PC-9 (cell line): ENCODE results near the gene TBC1D16. TPM values are rescaled to one million over a fixed set of nuclear protein-coding genes. Genes with fewer than 3 reads are reported as not detected.

Experiments used
- BruUV-seq: library from RNA; stranded (reverse); fragments of 400-500 nt; replicated peaks from 2 replicates; lab custom pipeline; 2021; lab: Mats Ljungman, UMichigan
- CTCF ChIA-PET: fragments of 300-600 bp; sonication (Branson Sonifier 250); formaldehyde crosslinking; loops from one replicate; lab custom pipeline; 2022; ENCODE audit warnings: antibody characterized with exemption; lab: Charles Lee
- POLR2A ChIA-PET: fragments of 300-600 bp; sonication (Branson Sonifier 250); formaldehyde crosslinking; loops from one replicate; lab custom pipeline; 2022; ENCODE audit warnings: antibody characterized with exemption; ENCODE audit not compliant: unreplicated experiment; lab: Charles Lee
- DNase-seq, 2 experiments: peaks; one replicate each; pipeline versions ENCODE4 v3.0.0 to v3.0.0-alpha.2; 2015 to 2022; ENCODE audit warnings: mixed read lengths in 1 of 2
- H2AFZ ChIP-seq: fragments of 200-600 bp; sonication (generic); 2 replicates; pipeline ENCODE4 v1.8.1; 2017; ENCODE audit warnings: antibody characterized with exemption
- H3F3A ChIP-seq: fragments of 200-600 bp; sonication (generic); 2 replicates; pipeline ENCODE4 v1.8.1; 2017; ENCODE audit warnings: antibody characterized with exemption, mild to moderate bottlenecking, low read depth; ENCODE audit not compliant: insufficient read depth
- H3K27ac ChIP-seq: fragments of 200-600 bp; sonication (generic); 2 replicates; pipeline ENCODE4 v1.6.1; 2016; ENCODE audit warnings: mixed run types
- H3K27me3 ChIP-seq: fragments of 200-600 bp; sonication (generic); 2 replicates; pipeline ENCODE4 v1.6.1; 2016; ENCODE audit warnings: low read depth, mixed run types; ENCODE audit not compliant: insufficient read depth
- H3K36me3 ChIP-seq: fragments of 200-600 bp; sonication (generic); 2 replicates; pipeline ENCODE4 v1.6.1; 2016; ENCODE audit warnings: low read depth, mixed run types
- H3K4me1 ChIP-seq: fragments of 200-600 bp; sonication (generic); replicated peaks from 2 replicates; pipeline ENCODE4 v1.6.1; 2016; ENCODE audit warnings: mixed run types; ENCODE audit not compliant: insufficient read depth
- H3K4me2 ChIP-seq: fragments of 200-600 bp; sonication (generic); 2 replicates; pipeline ENCODE4 v1.6.1; 2017; ENCODE audit warnings: mixed run types
- H3K4me3 ChIP-seq: fragments of 200-600 bp; sonication (generic); 2 replicates; pipeline ENCODE4 v1.6.1; 2016; ENCODE audit warnings: mixed run types
- H3K79me2 ChIP-seq: fragments of 200-600 bp; sonication (generic); 2 replicates; pipeline ENCODE4 v1.6.1; 2017; ENCODE audit warnings: low read depth, mixed run types
- H3K9me2 ChIP-seq: fragments of 200-600 bp; sonication (generic); 2 replicates; pipeline ENCODE4 v1.8.1; 2017; ENCODE audit warnings: mild to moderate bottlenecking; ENCODE audit not compliant: insufficient read depth
- H3K9me3 ChIP-seq: fragments of 200-600 bp; sonication (generic); 2 replicates; pipeline ENCODE4 v1.8.1; 2016; ENCODE audit warnings: low read depth; ENCODE audit not compliant: insufficient read depth
- H4K20me1 ChIP-seq: fragments of 200-600 bp; sonication (generic); 2 replicates; pipeline ENCODE4 v1.8.1; 2017; ENCODE audit not compliant: insufficient read depth
- CTCF ChIP-seq: fragments of 200-600 bp; sonication (generic); conservative IDR thresholded peaks from 2 replicates; pipeline ENCODE4 v1.6.1; 2017; ENCODE audit warnings: mixed run types, antibody characterized with exemption, mild to moderate bottlenecking, moderate library complexity
- EZH2 ChIP-seq: fragments of 200-600 bp; sonication (generic); IDR thresholded peaks from 2 replicates; pipeline ENCODE4 v1.8.0; 2017; ENCODE audit warnings: antibody characterized with exemption, low read depth
- intact Hi-C: fragments of 100-400 bp; cut with micrococcal nuclease; formaldehyde crosslinking; loops from one replicate; pipeline ENCODE4 v1.10.0; 2022; ENCODE audit not compliant: unreplicated experiment
- total RNA-seq: library from RNA; stranded (reverse); gene quantifications from 2 replicates; pipeline ENCODE4 v1.2.3, GENCODE V29; 2021

Gene TBC1D16
- total RNA-seq, 1 experiment from 2014 or later: 41.7 TPM

- BruUV-seq: no TSS peak
- POLR2A ChIA-PET: no interaction called here
- no peaks in the 10 kb centered on the region for H3K27me3 ChIP-seq
- H3K79me2 ChIP-seq: no peaks in the 10 kb centered on the region; the same call in 1 of the 2 replicates
- no peak overlapping the region for H3K4me2 ChIP-seq
- H3K27ac ChIP-seq: no peak overlapping the region
- H2AFZ ChIP-seq: no peak overlapping the region
- CTCF ChIA-PET: no interaction called here
- TF ChIP-seq CTCF: no peak
- no peak for TF ChIP-seq EZH2
- DNase-seq: no peak
- peaks cover 21% of the 10 kb centered on the region for H3K4me1 ChIP-seq
- H3K9me2 ChIP-seq: no peaks in the 10 kb centered on the region
- no peaks in the 10 kb centered on the region for H3K36me3 ChIP-seq
- H3K9me3 ChIP-seq: no peaks in the 10 kb centered on the region
- peaks cover 4% of the 10 kb centered on the region; the same call in 1 of the 2 replicates for H4K20me1 ChIP-seq
- H3F3A ChIP-seq: 0 out of 2 replicates have a peak, but pooled peaks cover 3% of the 10 kb centered on the region
- H3K4me3 ChIP-seq: no peak overlapping the region
- intact Hi-C loops: no loop called here
Observed at GRCh38 chr17:80028030-80028429, 7.6 kb downstream of the TBC1D16 start.

- no peak overlapping the region for H3K27ac ChIP-seq
- BruUV-seq: no TSS peak
- H3K4me2 ChIP-seq: no peak overlapping the region
- DNase-seq: no peak
- H3K79me2 ChIP-seq: no peaks in the 10 kb centered on the region; the same call in 1 of the 2 replicates
- POLR2A ChIA-PET: no interaction called here
- no peak overlapping the region for H2AFZ ChIP-seq
- CTCF ChIA-PET: no interaction called here
- no peaks in the 10 kb centered on the region for H3K36me3 ChIP-seq
- H3F3A ChIP-seq: 0 out of 2 replicates have a peak, but pooled peaks cover 3% of the 10 kb centered on the region
- peaks cover 21% of the 10 kb centered on the region for H3K4me1 ChIP-seq
- intact Hi-C loops: no loop called here
- peaks cover 4% of the 10 kb centered on the region; the same call in 1 of the 2 replicates for H4K20me1 ChIP-seq
- no peaks in the 10 kb centered on the region for H3K9me2 ChIP-seq
- TF ChIP-seq CTCF (no peak), EZH2 (no peak)
- no peaks in the 10 kb centered on the region for H3K9me3 ChIP-seq
- no peak overlapping the region for H3K4me3 ChIP-seq
- no peaks in the 10 kb centered on the region for H3K27me3 ChIP-seq
Observed at GRCh38 chr17:80027043-80027435, 8.6 kb downstream of the TBC1D16 start.

- no peaks in the 10 kb centered on the region; the same call in 1 of the 2 replicates for H3K79me2 ChIP-seq
- no peaks in the 10 kb centered on the region for H3K36me3 ChIP-seq
- H3K9me2 ChIP-seq: no peaks in the 10 kb centered on the region
- POLR2A ChIA-PET: no interaction called here
- H3K4me1 ChIP-seq: peaks cover 21% of the 10 kb centered on the region
- peaks cover 4% of the 10 kb centered on the region; the same call in 1 of the 2 replicates for H4K20me1 ChIP-seq
- DNase-seq: no peak
- no peak overlapping the region for H2AFZ ChIP-seq
- no peaks in the 10 kb centered on the region for H3K27me3 ChIP-seq
- no TSS peak for BruUV-seq
- no peak for TF ChIP-seq EZH2
- no peak for TF ChIP-seq CTCF
- H3K27ac ChIP-seq: no peak overlapping the region
- no peak overlapping the region for H3K4me2 ChIP-seq
- H3K4me3 ChIP-seq: no peak overlapping the region
- intact Hi-C loops: no loop called here
- CTCF ChIA-PET: no interaction called here
- H3F3A ChIP-seq: 0 out of 2 replicates have a peak, but pooled peaks cover 3% of the 10 kb centered on the region
- no peaks in the 10 kb centered on the region for H3K9me3 ChIP-seq
Observed at GRCh38 chr17:80026359-80027042, 9.2 kb downstream of the TBC1D16 start.
